ENCODE measurements around the gene MAP6D1.

The MAP6D1 gene

GRCh38 chr3:183794452-183794851 is 30.9 kb downstream of the MAP6D1 start:
- no peak overlapping the region for H2AFZ ChIP-seq (ENCODE audit: low read length)
- H3K27me3 ChIP-seq (replicated peaks; ENCODE audit: insufficient read depth, low read length) = no peaks in the 10 kb centered on the region
- peaks cover 4% of the 10 kb centered on the region for H3F3A ChIP-seq (ENCODE audit: insufficient read depth, low read length)
- H3K4me3 ChIP-seq (ENCODE audit: low read length) = no peak overlapping the region
- H3K27ac ChIP-seq (ENCODE audit: low read length) = no peak overlapping the region
- no peak overlapping the region for H3K9ac ChIP-seq (ENCODE audit: low read length)
- H3K4me1 ChIP-seq (ENCODE audit: low read length) = peaks cover 5% of the 10 kb centered on the region
- H3K9me3 ChIP-seq (replicated peaks; ENCODE audit: insufficient read depth, low read length) = no peaks in the 10 kb centered on the region
- H3K36me3 ChIP-seq (replicated peaks; ENCODE audit: insufficient read depth, low read length) = peaks cover 22% of the 10 kb centered on the region
- H3K79me2 ChIP-seq (ENCODE audit: low read length) = peaks cover 15% of the 10 kb centered on the region
- H3K9me2 ChIP-seq (replicated peaks; ENCODE audit: insufficient read depth, low read length) = no peaks in the 10 kb centered on the region
- TF ChIP-seq CTCF (IDR thresholded peaks at IDR 0.05; ENCODE audit: low read length) (no peak), EZH2phosphoT487 (IDR thresholded peaks at IDR 0.05; ENCODE audit: low read length) (no peak), EZH2 (optimal IDR thresholded peaks at IDR 0.05; ENCODE audit: low read depth, low read length) (no peak)
- no peaks in the 10 kb centered on the region for H4K20me1 ChIP-seq (ENCODE audit: insufficient read depth, low read length)
- no peak overlapping the region for H3K4me2 ChIP-seq (ENCODE audit: low read depth, low read length)
- DNase-seq = no peak

- DNase-seq = no peak
- Histone ChIP-seq H3K9me3 (replicated peaks; ENCODE audit: insufficient read depth, low read length) (no peaks in the 10 kb centered on the region), H3K4me1 (ENCODE audit: low read length) (no peaks in the 10 kb centered on the region), H3K36me3 (replicated peaks; ENCODE audit: insufficient read depth, low read length) (peaks cover 24% of the 10 kb centered on the region), H3K4me3 (ENCODE audit: low read length) (no peak overlapping the region), H4K20me1 (ENCODE audit: insufficient read depth, low read length) (no peaks in the 10 kb centered on the region), H3K9me2 (replicated peaks; ENCODE audit: insufficient read depth, low read length) (no peaks in the 10 kb centered on the region), H3K9ac (ENCODE audit: low read length) (no peak overlapping the region), H2AFZ (ENCODE audit: low read length) (no peak overlapping the region), H3K79me2 (ENCODE audit: low read length) (peaks cover 19% of the 10 kb centered on the region), H3K4me2 (ENCODE audit: low read depth, low read length) (no peak overlapping the region), H3F3A (ENCODE audit: insufficient read depth, low read length) (no peaks in the 10 kb centered on the region), H3K27me3 (replicated peaks; ENCODE audit: insufficient read depth, low read length) (no peaks in the 10 kb centered on the region), H3K27ac (ENCODE audit: low read length) (no peak overlapping the region)
- TF ChIP-seq EZH2phosphoT487 (IDR thresholded peaks at IDR 0.05; ENCODE audit: low read length) (no peak), CTCF (IDR thresholded peaks at IDR 0.05; ENCODE audit: low read length) (no peak), EZH2 (optimal IDR thresholded peaks at IDR 0.05; ENCODE audit: low read depth, low read length) (no peak)
Observed at GRCh38 chr3:183792976-183793375, 32.4 kb downstream of the MAP6D1 start.

GRCh38 chr3:183790700-183791099 is 34.7 kb downstream of the MAP6D1 start:
- no peak overlapping the region for H3K27ac ChIP-seq (ENCODE audit: low read length)
- H3F3A ChIP-seq (ENCODE audit: insufficient read depth, low read length) = no peaks in the 10 kb centered on the region
- H3K79me2 ChIP-seq (ENCODE audit: low read length) = peaks cover 19% of the 10 kb centered on the region
- H4K20me1 ChIP-seq (ENCODE audit: insufficient read depth, low read length) = no peaks in the 10 kb centered on the region
- DNase-seq = no peak
- no peaks in the 10 kb centered on the region for H3K9me3 ChIP-seq (replicated peaks; ENCODE audit: insufficient read depth, low read length)
- no peak for TF ChIP-seq CTCF (IDR thresholded peaks at IDR 0.05; ENCODE audit: low read length)
- TF ChIP-seq EZH2 (optimal IDR thresholded peaks at IDR 0.05; ENCODE audit: low read depth, low read length) = no peak
- no peak for TF ChIP-seq EZH2phosphoT487 (IDR thresholded peaks at IDR 0.05; ENCODE audit: low read length)
- H3K36me3 ChIP-seq (replicated peaks; ENCODE audit: insufficient read depth, low read length) = peaks cover 26% of the 10 kb centered on the region
- H3K9ac ChIP-seq (ENCODE audit: low read length) = no peak overlapping the region
- H3K4me3 ChIP-seq (ENCODE audit: low read length) = no peak overlapping the region
- H3K4me1 ChIP-seq (ENCODE audit: low read length) = no peaks in the 10 kb centered on the region
- H2AFZ ChIP-seq (ENCODE audit: low read length) = no peak overlapping the region
- no peaks in the 10 kb centered on the region for H3K27me3 ChIP-seq (replicated peaks; ENCODE audit: insufficient read depth, low read length)
- no peaks in the 10 kb centered on the region for H3K9me2 ChIP-seq (replicated peaks; ENCODE audit: insufficient read depth, low read length)
- H3K4me2 ChIP-seq (ENCODE audit: low read depth, low read length) = no peak overlapping the region
